Stimulated activated CD4-positive, alpha-beta T cell treated with anti-CD3 and anti-CD28 coated beads, Interleukin-4, amount 100 ng/mL, for 1 hour (primary cell): ENCODE measurements around the gene SFSWAP.

ENCODE experiments used
- DNase-seq: peaks from one replicate; pipeline ENCODE4 v3.0.0-alpha.2; 2020

Gene SFSWAP

DNA sequence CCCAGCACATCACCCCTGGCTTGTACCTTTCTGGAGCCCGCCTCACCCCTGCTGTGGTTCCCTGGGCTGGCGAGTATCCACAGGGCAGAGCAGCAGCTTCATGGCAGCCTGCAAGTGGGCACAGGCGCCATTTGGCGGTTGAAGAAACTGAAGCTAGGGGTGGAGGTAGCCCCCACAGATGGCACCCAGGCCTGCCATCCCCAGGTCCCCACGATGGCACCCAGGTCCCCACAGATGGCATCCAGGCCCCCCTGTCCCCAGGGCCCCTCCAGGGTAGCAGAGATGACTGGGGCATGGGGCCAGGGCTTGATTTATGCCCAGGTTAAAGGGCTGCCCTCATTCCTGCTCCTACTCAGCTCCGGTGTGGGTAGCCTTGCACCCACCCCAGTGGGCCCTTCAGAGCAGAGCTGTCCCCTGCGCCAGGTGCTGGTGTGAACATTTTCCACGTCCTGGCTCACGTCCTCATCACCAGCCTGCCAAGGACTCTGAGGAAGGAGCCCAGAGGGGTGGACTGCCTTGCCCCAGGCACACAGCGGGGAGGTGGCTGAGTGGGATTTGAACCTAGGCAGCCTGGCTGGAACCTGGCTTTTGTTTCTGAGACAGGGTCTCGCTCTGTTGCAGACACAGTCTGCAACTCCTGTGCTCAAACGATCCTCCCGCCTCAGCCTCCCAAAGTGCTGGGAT, 126.0 kb downstream of the SFSWAP start:
- DNase-seq = no peak

DNA sequence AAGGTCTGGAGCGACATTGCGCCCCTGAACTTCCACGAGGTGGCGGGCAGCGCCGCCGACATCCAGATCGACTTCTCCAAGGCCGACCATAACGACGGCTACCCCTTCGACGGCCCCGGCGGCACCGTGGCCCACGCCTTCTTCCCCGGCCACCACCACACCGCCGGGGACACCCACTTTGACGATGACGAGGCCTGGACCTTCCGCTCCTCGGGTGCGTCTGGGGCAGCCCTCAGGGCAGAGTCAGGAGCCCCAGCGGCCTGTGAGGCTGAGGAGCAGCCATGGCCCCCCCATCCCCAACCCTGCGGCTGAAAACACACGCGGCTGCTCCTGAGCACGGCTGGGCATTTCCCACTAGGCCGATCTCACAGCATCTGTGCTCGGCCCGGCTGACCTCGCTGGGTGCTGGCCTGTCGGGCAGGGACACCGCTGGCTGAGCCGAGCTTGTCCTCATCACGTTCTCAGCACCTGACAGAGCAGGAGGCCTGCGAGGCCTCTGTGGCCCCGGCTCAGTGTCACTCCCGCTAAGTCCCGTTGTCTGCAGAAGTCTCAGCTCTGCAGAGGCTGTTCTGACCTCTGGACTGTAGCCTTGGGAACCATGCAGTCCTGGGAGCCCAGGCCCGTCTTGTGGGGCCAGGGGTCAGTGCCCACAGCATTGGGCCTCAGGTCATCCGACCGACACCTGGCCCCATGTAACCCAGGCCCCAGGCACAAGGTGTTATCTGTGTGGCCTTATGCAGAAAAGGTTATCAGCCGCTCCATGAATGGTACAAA, 129.9 kb downstream of the SFSWAP start:
- no peak for DNase-seq

DNA sequence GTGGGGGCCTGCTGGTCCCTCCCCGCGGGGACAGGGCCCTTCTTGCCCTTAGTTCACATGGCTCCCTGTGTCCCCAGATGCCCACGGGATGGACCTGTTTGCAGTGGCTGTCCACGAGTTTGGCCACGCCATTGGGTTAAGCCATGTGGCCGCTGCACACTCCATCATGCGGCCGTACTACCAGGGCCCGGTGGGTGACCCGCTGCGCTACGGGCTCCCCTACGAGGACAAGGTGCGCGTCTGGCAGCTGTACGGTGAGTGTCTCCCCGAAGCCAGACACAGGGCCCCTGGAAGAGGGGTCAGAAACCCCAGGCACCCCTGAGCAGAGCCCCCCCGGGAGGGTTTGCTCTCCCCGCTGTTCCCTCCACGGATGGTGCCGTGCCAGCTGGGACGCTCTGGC, 130.7 kb downstream of the SFSWAP start:
- DNase-seq = no peak

DNA sequence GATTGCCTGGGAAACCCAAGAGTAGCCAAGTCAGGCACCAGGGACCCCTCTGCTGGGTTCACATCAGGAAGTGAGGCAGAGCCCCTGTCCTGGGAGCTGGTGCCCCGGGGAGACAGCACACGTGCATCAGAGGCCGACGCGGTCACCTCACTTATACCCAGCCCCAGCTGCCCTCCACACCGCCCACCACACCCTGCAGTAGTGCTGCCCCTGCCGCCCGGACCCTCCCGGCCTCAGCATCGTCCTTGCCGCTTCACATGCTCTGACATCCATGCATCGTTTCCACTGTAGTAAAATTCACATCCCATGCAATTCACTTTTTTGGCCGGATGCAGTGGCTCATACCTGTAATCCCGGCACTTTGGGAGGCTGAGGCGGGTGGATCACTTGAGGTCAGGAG, 131.3 kb downstream of the SFSWAP start:
- DNase-seq = no peak

DNA sequence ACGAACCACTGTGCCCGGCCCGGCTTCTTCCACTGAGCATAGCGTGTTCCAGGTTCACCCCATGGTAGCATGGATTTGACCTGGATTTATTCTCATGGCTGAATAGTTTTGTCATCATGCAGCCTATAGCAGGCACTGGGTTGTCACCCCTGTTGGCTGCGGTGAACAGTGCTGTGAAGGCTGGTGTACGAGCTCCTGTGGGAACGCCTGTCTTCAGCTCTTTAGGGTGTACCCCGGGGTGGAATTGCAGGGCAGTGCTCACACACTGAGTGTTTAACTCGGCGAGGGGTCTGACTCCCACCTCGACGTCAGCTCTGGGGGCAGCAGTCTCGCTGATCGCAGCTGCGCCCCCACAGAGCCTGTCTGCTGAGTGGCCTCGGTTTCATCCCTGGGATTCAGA, 132.6 kb downstream of the SFSWAP start:
- no peak for DNase-seq

DNA sequence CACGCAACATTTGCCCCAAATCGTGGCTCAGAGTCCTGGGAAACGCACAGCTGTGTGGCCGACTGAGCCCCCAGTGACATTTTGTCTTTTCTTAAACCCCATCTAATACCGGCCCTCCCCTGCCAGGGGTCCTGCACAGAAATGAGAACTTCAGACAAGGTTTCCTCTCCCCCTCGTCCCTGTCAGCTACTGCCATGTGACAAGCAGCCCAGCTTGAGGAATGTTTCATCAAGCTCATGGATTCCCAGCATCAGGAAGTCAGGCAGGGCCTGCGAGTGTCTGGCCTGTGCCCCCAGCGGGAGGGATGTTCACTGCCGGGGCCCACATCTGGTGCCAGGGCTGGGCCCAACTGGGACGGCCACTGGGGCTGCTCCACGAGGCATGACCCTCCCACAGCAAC, 133.2 kb downstream of the SFSWAP start:
- DNase-seq = no peak

DNA sequence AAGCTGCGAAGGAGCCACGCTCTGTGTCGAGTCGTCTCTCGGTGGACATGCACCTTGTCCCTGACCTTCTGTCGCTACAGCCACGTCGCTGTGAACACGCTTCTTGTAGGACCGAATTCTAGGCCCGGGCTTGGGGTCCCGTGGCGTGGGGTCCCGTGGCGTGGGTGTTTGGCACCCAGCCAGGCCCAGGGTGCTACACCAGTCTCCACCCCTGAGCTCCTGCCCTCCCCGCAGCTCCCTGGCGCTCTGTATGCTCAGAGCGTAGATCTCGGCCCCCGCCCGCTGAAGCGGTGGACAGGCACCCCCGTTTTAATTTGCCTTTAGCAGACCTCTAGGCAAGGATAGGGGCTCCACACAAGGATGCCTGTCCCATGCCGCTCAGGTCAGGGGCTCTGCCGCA, 133.8 kb downstream of the SFSWAP start:
- no peak for DNase-seq

DNA sequence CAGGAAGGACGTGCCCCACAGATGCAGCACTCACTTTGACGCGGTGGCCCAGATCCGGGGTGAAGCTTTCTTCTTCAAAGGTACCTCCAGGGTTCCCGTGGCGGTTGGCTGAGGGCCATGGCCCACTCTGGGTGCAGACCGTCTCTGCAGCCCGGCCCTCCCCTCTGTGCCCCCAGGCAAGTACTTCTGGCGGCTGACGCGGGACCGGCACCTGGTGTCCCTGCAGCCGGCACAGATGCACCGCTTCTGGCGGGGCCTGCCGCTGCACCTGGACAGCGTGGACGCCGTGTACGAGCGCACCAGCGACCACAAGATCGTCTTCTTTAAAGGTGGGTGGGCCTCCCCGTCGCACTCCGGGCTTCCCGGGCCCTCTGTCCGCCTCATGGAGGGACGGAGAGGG, 134.2 kb downstream of the SFSWAP start:
- DNase-seq = no peak

DNA sequence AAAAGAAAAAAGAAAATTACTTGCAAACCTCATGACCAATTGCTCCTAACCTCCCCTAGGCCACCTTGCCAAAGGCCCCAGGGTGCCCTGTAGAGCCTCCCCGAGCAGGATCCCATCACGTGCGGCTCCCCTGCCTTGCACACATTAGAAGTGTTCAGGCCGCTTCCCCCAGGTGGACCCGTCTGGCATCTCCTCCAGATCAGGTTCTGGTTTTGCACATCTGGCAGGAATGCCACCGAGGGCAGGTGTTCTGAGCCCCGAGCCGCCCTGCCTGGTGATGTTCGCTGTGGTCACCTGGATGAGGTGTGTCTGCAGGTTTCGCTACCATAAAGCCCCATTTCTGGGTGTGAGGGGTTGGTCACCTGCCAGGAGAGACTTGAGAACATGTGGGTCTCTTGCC, 136.6 kb downstream of the SFSWAP start:
- no peak for DNase-seq

DNA sequence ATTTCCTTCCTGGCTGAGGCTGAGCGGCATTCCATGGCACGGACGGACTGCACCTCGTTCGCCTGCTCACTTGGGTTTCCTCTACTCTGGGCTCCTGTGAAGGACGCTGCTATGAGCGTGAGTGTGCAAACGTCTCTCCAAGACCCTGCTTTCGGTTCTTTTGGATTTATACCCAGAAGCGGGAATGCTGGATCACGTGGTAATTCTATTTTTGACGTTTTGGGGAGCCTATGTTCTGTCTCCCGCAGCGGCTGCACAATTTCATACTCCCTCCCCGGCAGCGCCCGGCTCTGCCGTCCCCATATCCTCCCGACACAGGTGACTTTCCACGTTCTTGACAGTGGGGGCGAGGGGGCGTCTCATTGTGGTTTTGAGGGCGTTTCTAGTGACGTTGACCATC, 137.9 kb downstream of the SFSWAP start:
- DNase-seq = no peak
